Kidney (tissue), 14 donors: ENCODE measurements around the gene FRMD4A. TPM values are rescaled to one million over a fixed set of nuclear protein-coding genes. Genes with fewer than 3 reads are reported as not detected.

ENCODE experiments used
- DNase-seq, 5 donors: peaks; one replicate each; pipeline ENCODE4 v3.0.0-alpha.2; 2013 to 2020
- FAIRE-seq: peaks from 2 replicates; lab custom pipeline; 2012; peaks lifted over from hg19 to GRCh38; lab: Jason Lieb, UNC
- H3K27ac ChIP-seq, 2 donors: one replicate each; pipeline ENCODE4 v1.7.0; 2013; ENCODE audit warnings: low read depth in 2 of 2, low read length in 2 of 2, inconsistent platforms in 1 of 2
- H3K27me3 ChIP-seq: one replicate; pipeline ENCODE4 v1.7.1; 2013; ENCODE audit warnings: low read length, inconsistent platforms; ENCODE audit not compliant: control insufficient read depth, insufficient read depth
- H3K36me3 ChIP-seq, 3 donors: one replicate each; pipeline versions ENCODE4 v1.7.0 to v1.7.1; 2013; ENCODE audit warnings: low read length in 3 of 3, control low read depth in 1 of 3, inconsistent platforms in 1 of 3; ENCODE audit not compliant: insufficient read depth in 3 of 3, control insufficient read depth in 2 of 3
- H3K4me1 ChIP-seq, 3 donors: one replicate each; pipeline versions ENCODE4 v1.7.0 to v1.7.1; 2013; ENCODE audit warnings: low read length in 3 of 3, inconsistent platforms in 1 of 3, low read depth in 1 of 3; ENCODE audit not compliant: control insufficient read depth in 2 of 3, insufficient read depth in 2 of 3
- H3K4me3 ChIP-seq, 3 donors: one replicate each; pipeline versions ENCODE4 v1.7.0 to v1.8.1; 2013; ENCODE audit warnings: low read length in 3 of 3, control low read depth in 1 of 3, inconsistent platforms in 1 of 3
- H3K9ac ChIP-seq, 3 donors: one replicate each; pipeline versions ENCODE4 v1.7.0 to v1.7.1; 2013; ENCODE audit warnings: low read length in 3 of 3, control low read depth in 1 of 3, inconsistent platforms in 1 of 3
- H3K9me3 ChIP-seq, 3 donors: one replicate each; pipeline versions ENCODE4 v1.7.0 to v1.7.1; 2013; ENCODE audit warnings: low read length in 3 of 3, control low read depth in 1 of 3, inconsistent platforms in 1 of 3; ENCODE audit not compliant: control insufficient read depth in 2 of 3, insufficient read depth in 1 of 3
- intact Hi-C: fragments of 100-400 bp; cut with DNase I; formaldehyde crosslinking; loops from one replicate; pipeline ENCODE4 v1.11.1; 2022
- polyA plus RNA-seq: library from polyadenylated mRNA; stranded (reverse); fragments of 350-450 nt; fragmentation: Illumina TruSeq; extraction: RNeasy Lipid Tissue Mini Kit (QIAGEN cat#74804); gene quantifications from one replicate; pipeline ENCODE4 v1.2.3, GENCODE V29; 2014; ENCODE audit warnings: low read depth, low replicate concordance; ENCODE audit not compliant: insufficient read depth
- total RNA-seq: library from RNA; stranded (reverse); fragmentation: NEBNext Ultra II Directional; extraction: Animal tissue kit (Norgen Biotek cat#: 25700); gene quantifications from one replicate; pipeline ENCODE4 v1.2.1, GENCODE V29; 2021
- TF ChIP-seq, protein P1 (sequence below): IDR thresholded peaks from 3 replicates; pipeline ENCODE4 v1.5.1; 2012; ENCODE audit warnings: mild to moderate bottlenecking, moderate library complexity, borderline replicate concordance; ENCODE audit not compliant: insufficient read depth; ENCODE audit errors: extremely low read depth
- donor health status: control.
- donor health status: control.
- donor health status: control.
- donor health status: control.
- donor health status: control.
- donor health status: DM: yes; HTN: yes; CAD: no.
- donor health status: Normal renal cell carcinoma (clear cell type).

Gene FRMD4A
- total and polyA plus RNA-seq, 2 donors from 2014 or later = 16.0 to 68.2 TPM

DNA sequence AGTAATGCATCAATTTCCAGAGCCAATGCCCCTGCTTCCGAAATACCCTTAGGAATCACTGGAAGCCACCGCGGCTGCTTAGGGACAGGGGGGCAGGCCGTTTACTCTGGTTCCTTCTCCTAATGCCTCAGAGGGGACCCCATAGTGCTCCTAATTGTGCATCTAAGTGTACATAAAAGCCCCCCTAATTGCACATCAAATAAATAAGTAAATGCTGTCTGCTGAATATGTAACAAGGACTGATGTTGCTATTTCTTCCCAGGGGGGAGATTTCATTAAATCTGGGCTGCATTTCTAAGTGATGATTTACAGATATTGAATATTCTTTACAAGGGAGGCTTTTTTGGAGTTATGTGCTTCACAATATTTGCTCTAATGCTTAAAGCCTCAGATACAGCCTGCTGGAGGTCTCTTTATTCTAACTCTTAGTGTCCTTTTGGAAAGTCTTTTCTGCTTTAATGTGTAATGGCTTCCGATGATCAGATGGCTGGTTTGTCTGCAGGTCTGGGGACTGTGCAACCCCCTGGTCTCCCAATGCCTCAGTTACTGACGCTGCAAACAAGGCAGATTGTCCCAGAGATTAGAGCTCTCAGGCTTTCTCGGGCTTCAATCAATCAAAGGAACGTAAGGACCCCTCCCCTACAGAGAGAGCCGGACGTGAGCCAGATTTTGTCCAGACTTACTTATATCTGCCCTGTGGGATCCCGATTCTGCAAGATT, 601.0 kb downstream of the FRMD4A start:
- TF ChIP-seq, protein P1, sequence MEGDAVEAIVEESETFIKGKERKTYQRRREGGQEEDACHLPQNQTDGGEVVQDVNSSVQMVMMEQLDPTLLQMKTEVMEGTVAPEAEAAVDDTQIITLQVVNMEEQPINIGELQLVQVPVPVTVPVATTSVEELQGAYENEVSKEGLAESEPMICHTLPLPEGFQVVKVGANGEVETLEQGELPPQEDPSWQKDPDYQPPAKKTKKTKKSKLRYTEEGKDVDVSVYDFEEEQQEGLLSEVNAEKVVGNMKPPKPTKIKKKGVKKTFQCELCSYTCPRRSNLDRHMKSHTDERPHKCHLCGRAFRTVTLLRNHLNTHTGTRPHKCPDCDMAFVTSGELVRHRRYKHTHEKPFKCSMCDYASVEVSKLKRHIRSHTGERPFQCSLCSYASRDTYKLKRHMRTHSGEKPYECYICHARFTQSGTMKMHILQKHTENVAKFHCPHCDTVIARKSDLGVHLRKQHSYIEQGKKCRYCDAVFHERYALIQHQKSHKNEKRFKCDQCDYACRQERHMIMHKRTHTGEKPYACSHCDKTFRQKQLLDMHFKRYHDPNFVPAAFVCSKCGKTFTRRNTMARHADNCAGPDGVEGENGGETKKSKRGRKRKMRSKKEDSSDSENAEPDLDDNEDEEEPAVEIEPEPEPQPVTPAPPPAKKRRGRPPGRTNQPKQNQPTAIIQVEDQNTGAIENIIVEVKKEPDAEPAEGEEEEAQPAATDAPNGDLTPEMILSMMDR = no peak
- H3K4me1 ChIP-seq = peaks cover 0 to 4% (median 2%) of the 10 kb centered on the region in 3 donors
- no peak overlapping the region for H3K9ac ChIP-seq
- peak in 1 of 5 donors; percentile 30 for DNase-seq
- no peak overlapping the region for H3K27ac ChIP-seq
- no peaks in the 10 kb centered on the region for H3K27me3 ChIP-seq
- H3K9me3 ChIP-seq = no peaks in the 10 kb centered on the region
- intact Hi-C loops = no loop called here
- no peak overlapping the region for H3K4me3 ChIP-seq
- H3K36me3 ChIP-seq = no peaks in the 10 kb centered on the region
- FAIRE-seq = no peak

DNA sequence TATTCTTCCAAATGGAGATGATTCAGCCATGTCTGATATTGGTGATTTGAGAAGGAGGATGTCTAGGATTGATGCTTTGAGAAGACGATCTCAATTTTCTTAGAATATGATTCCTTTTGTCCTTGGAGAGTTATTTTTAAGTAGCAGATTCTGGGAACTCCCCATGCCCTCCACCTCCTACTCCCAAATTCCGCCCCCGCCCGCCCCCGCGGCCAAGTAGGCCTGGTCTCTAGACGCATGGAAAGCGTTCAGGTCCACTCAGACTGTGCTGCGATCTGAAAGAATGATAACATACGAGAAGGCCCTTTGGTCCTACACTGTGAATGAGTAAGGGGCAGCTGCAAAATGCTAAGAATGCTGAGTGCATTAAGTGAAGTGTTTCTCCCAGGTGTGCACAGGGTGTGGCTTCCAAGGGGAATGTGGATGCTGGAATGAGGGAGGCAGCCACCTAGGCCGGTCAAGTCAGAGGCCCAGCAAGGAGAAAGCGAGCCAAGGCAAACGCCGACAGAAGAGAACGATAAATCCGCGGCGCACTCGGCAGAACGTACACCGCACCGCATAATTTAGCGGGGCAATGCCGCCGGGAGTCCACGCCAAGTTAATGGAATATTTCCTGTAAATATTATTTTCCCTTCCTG, 601.7 kb downstream of the FRMD4A start:
- Histone ChIP-seq H3K27me3 (no peaks in the 10 kb centered on the region), H3K36me3 (no peaks in the 10 kb centered on the region), H3K9me3 (no peaks in the 10 kb centered on the region), H3K4me1 (peaks cover 0 to 4% (median 4%) of the 10 kb centered on the region in 3 donors), H3K27ac (no peak overlapping the region), H3K4me3 (no peak overlapping the region), H3K9ac (no peak overlapping the region)
- intact Hi-C loops = no loop called here
- peak in 3 of 5 donors; percentile 42 to 49 (median 46) for DNase-seq
- no peak for FAIRE-seq
- TF ChIP-seq, protein P1 = no peak

DNA sequence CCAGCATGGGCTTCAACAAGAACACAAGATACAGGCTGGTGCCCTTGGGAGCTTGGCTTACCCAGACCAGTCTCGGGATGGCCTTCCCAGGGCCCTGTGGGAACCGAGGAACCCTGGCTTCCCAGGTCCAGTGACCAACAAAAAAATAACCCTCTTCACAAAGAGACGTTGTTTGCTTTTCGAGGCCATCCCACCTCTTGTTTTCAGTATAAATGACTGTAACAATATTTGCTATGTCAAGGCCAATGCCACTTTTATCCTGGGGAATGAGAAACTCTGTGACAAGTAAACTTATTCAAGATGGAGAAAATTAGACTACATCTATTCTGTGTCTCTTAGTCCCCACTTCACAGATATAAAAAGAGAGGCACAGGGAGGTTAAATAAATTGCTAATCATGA, 605.1 kb downstream of the FRMD4A start:
- peak overlapping the region in 1 of 2 donors; percentile 23 for H3K27ac ChIP-seq
- DNase-seq (no peak), FAIRE-seq (no peak)
- intact Hi-C loops = no loop called here
- H3K4me3 ChIP-seq = no peak overlapping the region
- no peak overlapping the region for H3K9ac ChIP-seq
- no peaks in the 10 kb centered on the region for H3K27me3 ChIP-seq
- TF ChIP-seq, protein P1 = no peak
- H3K9me3 ChIP-seq = no peaks in the 10 kb centered on the region
- H3K36me3 ChIP-seq = no peaks in the 10 kb centered on the region
- peaks cover 3 to 4% (median 4%) of the 10 kb centered on the region in 3 donors for H3K4me1 ChIP-seq
